Measurements from ENCODE around the gene OR8G5. TPM values are rescaled to one million over a fixed set of nuclear protein-coding genes. Genes with fewer than 3 reads are reported as not detected.

The OR8G5 gene
- total RNA-seq: not detected in 2 replicates
- long read RNA-seq: 0 reads

- Mint-ChIP-seq H3K4me1 (no peaks in the 10 kb centered on the region), H3K4me3 (no peak within 1 kb of the TSS), H3K36me3 (ENCODE audit: low read depth) (no peaks in the 10 kb centered on the region), H3K27ac (ENCODE audit: unreplicated experiment) (no peak within 1 kb of the TSS), H3K9me3 (no peaks in the 10 kb centered on the region), H3K27me3 (ENCODE audit: low read depth) (peaks cover 43% of the 10 kb centered on the region)
- no peak for TF ChIP-seq CTCF (conservative IDR thresholded peaks at IDR 0.05)
- DNase-seq (ENCODE audit: low read depth, low spot score): no peak
These were observed at the start of gene OR8G5 for GRCh38 chr11:124256076-124256475. TSS of gene OR8G5 (plus strand) at chr11:124256376. CDS start at chr11:124264932, 8,556 bp downstream.

GRCh38 chr11:124207102-124207792, 48.9 kb upstream of the OR8G5 start:
- Mint-ChIP-seq H3K27ac (ENCODE audit: unreplicated experiment) (no peak overlapping the region), H3K4me1 (no peaks in the 10 kb centered on the region), H3K9me3 (no peaks in the 10 kb centered on the region), H3K36me3 (ENCODE audit: low read depth) (no peaks in the 10 kb centered on the region), H3K4me3 (no peak overlapping the region), H3K27me3 (ENCODE audit: low read depth) (no peaks in the 10 kb centered on the region)
- no peak for DNase-seq (ENCODE audit: low read depth, low spot score)
- no peak for TF ChIP-seq CTCF (conservative IDR thresholded peaks at IDR 0.05)

- H3K9me3 Mint-ChIP-seq: no peaks in the 10 kb centered on the region
- DNase-seq (ENCODE audit: low read depth, low spot score): no peak
- no peak overlapping the region for H3K4me3 Mint-ChIP-seq
- peaks cover 3% of the 10 kb centered on the region for H3K27me3 Mint-ChIP-seq (ENCODE audit: low read depth)
- no peak overlapping the region for H3K27ac Mint-ChIP-seq (ENCODE audit: unreplicated experiment)
- no peaks in the 10 kb centered on the region for H3K4me1 Mint-ChIP-seq
- TF ChIP-seq CTCF (conservative IDR thresholded peaks at IDR 0.05): no peak
- no peaks in the 10 kb centered on the region for H3K36me3 Mint-ChIP-seq (ENCODE audit: low read depth)
These were observed 46.3 kb upstream of the OR8G5 start for GRCh38 chr11:124209824-124210357.

- peaks cover 6% of the 10 kb centered on the region for H3K27me3 Mint-ChIP-seq (ENCODE audit: low read depth)
- no peaks in the 10 kb centered on the region for H3K36me3 Mint-ChIP-seq (ENCODE audit: low read depth)
- no peak overlapping the region for H3K4me3 Mint-ChIP-seq
- no peak for DNase-seq (ENCODE audit: low read depth, low spot score)
- H3K4me1 Mint-ChIP-seq: no peaks in the 10 kb centered on the region
- H3K9me3 Mint-ChIP-seq: no peaks in the 10 kb centered on the region
- H3K27ac Mint-ChIP-seq (ENCODE audit: unreplicated experiment): no peak overlapping the region
- no peak for TF ChIP-seq CTCF (conservative IDR thresholded peaks at IDR 0.05)
These were observed 45.8 kb upstream of the OR8G5 start for GRCh38 chr11:124210421-124210820.

GRCh38 chr11:124211321-124211720, 44.9 kb upstream of the OR8G5 start:
- Mint-ChIP-seq H3K27me3 (ENCODE audit: low read depth) (peaks cover 6% of the 10 kb centered on the region), H3K9me3 (no peaks in the 10 kb centered on the region), H3K4me1 (no peaks in the 10 kb centered on the region), H3K27ac (ENCODE audit: unreplicated experiment) (no peak overlapping the region), H3K36me3 (ENCODE audit: low read depth) (no peaks in the 10 kb centered on the region), H3K4me3 (no peak overlapping the region)
- DNase-seq (ENCODE audit: low read depth, low spot score): no peak
- TF ChIP-seq CTCF (conservative IDR thresholded peaks at IDR 0.05): no peak

All from neural crest cell (in vitro differentiated cells).